NOMO-1 treated with DMSO at 0.1 percent for 48 hours (cell line): ENCODE results near the gene RPTOR.
"Not testable (repeated sequence)": the region's sequence is repeated elsewhere in the genome, so short reads cannot be mapped to it uniquely, and the experiment has no call there.

Source experiments
- DNase-seq: peaks from one replicate; lab custom pipeline; 2025; ENCODE audit not compliant: unreplicated experiment; lab: John Stamatoyannopoulos, UW

RPTOR gene

DNA sequence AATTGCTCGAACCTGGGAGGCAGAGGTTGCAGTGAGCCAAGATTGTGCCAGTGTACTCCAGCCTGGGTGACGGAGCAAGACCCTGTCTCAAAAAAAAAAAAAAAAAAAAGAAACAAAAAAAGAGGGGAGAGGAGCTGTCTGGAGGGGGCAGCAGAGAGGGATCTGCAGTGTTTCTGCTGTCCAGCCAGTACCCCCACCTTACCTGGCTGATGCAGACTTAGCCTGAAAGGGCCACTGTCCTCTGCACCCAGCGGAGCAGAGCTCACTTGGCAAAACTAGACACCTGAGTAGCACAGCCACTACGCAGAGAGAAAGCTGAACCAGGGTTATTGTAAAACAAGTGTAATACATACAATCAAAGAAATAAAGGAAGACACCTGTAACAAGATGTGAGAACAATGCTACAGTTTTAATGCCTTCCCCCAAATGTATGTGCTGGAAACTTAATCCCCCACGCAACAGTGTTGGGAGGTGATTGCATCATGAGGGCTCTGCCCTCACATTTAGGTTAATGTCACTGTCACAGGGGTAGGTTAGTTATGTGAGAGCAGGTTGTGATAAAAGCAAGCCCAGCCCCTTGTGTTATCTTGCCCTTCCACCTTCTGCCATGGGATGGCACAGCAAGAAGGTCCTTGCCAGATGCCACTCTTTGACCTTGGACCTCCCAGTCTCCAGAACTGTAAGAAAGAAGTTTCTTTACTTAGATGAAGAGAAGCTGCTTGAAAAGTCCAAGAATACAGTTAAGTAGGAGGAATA lies 211.2 kb downstream of the RPTOR start:
- no peak for DNase-seq

DNA sequence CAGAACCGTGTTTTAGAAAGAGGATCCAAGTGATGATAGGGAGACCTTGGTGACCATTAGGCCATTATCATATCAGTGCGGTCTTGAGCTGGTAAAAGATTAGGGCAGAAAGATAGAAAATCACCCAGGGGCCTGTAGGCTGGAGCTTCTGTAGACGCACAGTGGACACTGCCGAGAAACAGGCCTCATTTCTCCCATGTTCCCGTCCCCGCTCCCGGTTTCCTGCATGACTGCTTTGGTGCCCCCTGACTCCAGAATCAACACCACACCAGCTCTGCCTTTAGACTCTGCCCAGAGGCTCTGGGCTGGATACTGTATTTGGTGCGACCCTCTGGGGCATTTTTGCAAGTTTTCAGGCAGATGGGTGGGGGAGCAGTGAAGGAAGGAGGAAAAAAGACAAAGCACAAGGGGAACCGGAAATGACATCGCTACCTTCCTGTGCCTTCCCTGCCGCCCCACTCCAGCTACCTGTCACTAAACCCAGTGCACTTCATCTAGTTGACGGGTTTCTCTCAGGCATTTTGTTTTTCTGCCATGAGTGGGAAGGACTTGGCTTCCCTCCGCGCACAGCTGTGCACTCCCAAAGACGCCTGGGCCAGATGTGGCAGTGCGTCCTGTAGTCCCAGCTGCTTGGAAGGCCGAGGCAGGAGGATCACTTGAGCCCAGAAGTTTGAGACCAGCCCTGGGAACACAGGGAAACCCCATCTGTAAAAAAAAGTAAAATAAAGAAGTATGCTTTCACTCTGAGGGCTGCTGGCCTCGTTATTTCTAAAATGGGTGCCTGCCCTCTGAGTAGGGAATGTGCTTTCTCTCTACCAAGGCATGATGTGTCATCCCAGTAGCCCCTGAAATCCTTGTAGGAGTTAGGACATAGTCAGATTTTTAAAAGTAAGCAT lies 214.1 kb downstream of the RPTOR start:
- DNase-seq, result no peak

DNA sequence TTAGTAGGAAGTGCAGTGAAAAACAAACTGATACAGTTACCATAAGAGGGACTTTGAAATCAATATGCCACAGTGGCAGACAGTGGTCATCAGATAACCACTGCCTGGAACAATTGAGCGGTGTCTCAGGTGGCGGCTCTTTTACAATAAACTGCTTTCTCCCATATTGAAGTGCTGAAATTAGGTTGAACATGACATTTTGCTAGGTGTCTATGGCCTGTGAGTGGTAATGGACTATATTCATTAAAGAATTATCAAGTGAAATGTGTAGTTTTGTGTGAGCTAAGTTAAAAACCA lies 214.7 kb downstream of the RPTOR start:
- no peak for DNase-seq

DNA sequence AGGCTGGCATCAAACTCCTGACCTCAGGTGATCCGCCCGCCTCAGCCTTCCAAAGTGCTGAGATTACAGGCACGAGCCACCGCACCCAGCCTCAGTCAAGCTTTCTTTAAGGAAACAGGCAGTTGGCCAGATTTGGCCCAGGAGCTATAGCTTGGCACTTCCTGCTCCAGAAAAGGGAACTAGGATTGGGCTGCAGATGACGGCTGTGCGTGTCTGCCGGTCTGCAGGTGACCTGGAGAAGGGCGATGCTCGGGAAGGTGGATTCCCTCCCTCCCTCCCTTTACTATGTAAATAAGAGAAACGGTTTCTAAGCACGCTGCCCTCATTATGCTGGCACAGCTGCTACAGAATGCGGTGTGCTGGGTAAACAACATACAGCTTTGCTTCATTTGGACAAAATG lies 215.9 kb downstream of the RPTOR start:
- DNase-seq, result peak; percentile 40

DNA sequence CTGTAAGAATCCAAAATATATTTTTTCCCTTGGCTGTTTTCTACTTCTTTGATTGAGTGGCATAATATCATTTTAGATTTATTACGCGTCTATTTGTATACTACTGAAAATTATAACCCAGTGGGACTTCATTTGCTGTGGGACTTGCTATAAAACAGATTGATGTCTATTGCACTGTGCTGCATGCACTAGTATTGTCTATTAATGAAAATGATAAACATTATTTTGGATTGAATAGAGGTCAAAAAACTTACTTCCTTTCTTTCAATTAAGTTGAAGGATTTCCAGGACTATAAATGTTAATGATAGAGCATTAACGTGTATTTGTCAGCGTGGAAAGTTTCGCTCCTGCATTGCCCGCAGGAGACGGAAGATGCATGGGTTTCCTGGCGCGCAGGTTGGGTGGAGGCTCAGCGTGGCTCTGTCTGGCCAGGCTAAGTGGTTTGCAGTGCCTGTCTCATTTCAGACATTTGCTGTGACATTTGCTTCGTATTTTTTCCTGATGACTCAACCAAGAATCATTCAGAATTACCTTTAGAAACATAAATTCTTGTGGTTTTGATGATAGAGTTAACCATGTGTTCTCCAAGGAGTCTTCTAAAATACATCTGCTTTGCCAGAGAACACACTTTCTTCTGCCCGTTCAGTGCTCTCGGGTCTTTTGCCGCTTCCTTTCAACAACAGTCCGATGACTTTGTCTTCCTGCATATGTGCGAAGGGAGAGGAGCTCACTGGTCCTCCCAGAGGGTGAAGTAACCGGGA lies 216.7 kb downstream of the RPTOR start:
- no peak for DNase-seq

DNA sequence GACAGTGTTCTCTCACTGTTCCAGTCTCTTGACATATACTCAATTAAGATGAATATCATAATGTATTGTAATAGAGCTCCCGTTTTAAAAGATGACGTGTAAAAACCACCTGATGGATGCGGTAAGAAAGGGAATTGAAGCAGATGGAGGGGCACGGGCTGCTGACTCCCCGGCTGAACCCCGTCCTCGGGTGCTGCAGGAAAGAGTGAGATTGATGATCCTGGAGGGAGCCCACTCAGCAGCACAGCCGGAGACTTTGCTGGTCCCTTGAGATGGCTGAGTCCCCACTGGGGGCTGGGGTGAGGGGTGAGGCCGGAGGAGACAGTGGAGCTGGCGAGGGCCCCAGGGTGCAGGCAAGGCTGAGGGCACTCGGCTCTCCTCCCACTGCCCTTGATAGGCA lies 217.4 kb downstream of the RPTOR start:
- DNase-seq, result no peak

DNA sequence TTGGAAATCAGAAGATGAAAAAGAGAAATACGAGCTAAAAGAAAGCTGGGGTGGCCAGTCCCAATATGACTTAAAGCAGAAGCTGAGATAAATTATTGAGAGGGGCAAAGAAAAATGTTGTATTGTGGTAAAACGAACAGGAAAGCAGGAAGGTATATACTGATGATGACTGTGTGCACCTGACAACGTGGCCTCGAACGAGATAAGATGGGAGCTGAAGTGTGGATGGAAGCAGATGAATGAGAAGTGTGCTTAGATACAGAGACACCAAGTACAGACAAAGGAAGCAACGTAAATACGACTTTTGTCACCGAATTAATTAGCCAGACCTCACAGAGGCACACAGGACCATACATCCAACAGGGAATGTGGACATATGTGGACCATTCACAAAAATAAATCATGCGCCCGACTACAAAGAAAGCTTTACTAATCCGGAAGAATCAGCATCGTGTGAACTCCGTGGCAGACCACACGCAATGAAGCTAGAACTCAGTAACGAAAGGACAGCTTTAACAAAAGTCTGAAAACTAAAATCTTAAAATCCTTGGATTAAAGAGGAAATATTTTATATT lies 218.7 kb downstream of the RPTOR start:
- DNase-seq, result no peak

DNA sequence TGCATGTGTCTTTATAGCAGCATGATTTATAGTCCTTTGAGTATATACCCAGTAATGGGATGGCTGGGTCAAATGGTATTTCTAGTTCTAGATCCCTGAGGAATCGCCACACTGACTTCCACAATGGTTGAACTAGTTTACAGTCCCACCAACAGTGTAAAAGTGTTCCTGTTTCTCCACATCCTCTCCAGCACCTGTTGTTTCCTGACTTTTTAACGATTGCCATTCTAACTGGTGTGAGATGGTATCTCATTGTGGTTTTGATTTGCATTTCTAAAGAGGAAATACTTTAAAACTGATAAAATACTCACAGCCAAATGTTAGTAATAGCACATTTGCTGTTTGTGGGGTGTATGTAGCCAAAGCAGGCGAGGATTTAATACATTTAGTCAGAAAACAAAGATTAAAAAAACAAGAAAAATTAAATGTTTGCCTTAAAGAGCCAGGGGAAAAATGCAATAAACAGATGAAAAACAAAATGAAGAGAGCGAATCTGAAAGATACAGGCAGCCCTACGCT lies 220.0 kb downstream of the RPTOR start:
- not testable (repeated sequence) for DNase-seq

DNA sequence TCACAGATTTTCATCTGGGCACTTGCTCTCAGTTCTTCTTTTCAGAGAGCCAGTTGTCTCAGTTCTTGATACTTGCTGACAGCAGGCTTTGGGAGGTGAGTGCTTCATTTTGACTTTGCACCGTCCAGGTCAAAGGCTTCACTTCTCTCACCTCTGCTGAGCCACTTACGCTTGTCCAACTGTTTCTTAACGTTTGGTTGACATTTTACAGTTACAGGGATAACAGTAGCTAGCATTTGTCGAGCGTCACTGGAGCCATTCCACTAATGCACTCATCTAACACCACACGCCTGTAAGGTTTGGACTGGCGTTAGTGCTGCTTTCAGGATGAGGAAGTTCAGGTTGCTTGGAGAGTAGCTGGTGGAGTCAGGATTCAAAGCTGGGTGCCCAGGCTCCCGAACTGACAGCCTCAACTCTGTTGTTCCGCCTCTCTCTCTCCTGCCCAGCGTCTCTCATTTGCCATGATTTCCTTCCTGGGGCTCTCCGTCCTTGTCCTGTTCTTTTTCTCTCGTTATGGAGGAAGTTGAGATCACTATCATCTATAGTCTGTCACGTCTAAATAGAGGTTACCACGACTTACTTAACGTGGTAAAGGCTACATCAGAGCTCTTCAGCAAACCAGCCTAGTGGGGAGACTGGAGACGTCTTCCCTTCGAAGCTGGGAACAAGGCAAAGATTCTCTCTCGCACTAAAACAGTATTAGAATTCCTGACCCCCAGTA lies 220.8 kb downstream of the RPTOR start:
- DNase-seq, result no peak

DNA sequence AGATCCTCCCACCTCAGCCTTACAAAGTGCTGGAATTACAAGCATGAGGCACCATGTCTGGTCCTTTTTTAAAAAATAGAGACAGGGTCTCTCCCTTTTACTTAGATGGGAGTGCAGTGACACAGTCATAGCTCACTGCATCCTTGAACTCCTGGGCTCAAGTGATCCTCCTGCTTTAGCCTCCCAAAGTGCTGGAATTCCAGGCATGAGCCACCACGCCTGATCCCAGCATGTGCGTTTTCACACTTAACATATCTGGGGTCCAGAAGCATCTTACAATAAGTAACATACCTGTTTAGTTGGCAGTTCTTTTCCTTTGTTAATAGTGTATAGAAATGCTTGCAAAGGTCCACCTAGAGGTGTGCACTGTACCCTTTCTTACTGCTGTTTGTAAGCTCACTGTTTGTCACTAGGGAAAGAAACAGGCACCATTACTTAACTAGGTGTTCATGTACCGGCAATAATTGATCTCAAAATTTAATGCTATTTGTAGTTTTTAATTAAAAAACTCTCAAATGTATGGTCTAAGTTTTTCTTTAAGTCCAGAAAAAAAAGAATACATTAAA lies 221.7 kb downstream of the RPTOR start:
- no peak for DNase-seq

DNA sequence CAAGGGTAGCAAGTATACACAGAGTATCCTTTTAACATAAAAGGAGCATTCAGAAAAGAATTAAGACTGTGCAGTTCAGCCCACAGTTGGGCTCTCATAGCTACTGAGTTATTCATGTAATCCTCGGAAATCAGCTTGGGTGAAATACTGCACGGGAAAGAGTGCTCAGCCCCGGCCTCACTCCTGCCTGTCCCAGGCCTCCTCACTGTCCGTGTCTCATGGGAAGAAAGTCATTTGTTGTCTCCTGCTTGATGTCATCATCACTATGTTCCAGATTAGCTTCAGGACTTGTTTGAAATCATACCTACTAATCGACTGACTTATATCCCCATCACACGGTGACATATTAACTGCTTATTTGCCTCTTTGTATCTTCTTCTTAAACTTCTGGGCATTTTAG lies 223.8 kb downstream of the RPTOR start:
- DNase-seq, result no peak

DNA sequence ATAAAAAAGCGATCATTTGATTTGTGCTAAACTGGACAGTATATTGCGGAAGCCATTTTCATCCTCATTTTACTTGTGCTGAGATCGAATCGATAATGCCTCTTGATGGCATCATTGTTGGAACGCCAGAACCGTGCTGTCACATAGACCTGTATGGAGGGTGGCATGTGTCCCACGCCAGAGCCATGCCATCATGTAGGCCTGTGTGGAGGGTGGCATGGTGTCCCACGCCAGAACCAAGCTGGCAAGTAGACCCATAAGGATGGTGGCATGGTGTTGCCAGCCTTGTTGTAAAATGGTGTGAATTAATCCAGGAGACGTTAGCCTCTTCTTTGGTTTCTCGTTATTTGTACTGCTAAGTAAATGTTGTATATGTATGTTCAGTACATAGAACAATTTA lies 224.3 kb downstream of the RPTOR start:
- no peak for DNase-seq

DNA sequence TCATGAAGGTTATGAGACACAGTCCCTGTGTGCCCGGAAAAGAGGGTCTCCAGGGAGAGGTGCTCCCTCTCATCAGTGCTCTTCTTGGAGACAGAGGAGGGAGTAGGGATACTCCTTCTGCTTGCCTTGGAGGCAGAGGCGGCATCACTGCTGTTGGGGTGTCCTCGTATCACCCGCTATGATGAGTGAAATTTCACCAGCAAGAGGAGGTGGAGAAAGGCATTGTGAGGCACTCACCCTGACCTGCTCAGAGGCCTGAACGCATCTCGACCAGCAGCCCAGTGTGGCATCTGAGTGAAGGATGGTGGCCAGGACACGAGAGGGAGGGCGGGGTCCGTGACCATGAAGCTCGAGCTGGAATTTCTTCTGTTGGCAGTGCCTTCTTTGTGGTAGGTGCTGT lies 224.9 kb downstream of the RPTOR start:
- no peak for DNase-seq

DNA sequence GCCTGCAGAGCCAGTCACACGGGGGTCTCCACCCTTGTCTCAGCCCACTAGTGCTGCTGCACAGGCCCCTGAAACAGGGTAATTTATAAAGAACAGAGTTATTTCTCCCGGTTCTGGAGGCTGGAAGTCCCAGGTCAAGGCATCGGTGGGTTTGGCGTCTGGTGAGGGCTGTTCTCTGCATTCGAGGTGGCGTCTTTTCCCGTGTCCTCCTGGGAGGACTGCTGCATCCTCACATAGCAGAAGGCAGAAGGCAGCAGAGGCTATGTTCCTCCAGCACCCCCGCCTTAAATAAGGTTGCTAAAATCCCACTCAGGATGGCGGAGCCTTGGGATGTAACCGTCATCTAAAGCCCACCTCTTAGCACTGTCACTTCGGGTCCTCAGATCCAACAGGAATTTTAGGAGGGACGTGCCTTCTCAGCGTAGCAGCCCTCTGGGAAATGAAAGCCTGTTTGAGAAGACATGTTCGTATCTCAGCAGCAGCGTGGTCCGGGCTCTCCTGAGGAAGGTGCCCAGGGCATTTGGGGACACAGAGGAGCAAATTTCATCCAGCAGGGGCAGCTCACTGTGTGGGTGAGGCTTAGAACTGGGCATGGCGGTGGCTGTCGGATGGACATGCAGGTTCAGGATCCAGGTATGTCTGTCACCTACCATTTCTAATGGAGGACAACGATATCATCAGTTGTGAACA lies 225.4 kb downstream of the RPTOR start:
- no peak for DNase-seq

DNA sequence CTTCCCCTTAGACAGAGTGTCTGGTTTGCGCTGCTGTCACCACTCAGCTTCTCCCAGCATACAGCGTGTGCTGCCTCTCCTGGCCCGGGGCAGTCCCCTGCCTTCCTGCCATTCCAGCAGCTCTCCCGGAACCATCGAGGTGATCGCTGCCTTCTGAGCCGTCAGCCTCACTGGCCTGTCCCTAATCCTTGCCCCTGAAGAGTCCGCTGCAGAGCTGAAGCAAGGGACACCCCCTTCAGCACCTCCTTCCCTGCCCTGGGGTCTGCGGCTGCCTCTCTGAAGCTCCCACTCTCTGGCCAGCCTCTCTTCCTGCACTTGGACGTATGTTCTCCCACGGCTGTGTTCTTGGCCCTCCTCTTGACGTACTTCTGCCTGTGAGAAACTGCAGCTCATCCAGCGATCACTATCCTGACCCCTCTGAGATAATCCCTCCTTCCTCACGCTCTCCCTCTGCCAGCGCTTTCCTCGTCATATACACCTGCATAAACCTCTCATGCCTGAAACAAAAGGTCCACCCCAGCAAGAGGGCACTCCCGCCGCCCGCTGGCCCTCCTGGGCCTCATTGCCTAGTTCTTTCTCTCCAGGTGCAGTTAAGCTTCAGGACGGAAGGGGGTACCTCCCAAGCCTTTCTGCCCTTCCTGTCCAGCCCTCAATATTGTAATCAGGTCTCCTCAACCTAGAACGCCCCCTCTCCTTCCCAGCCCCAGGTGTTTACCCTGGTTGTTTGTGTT lies 226.4 kb downstream of the RPTOR start:
- no peak for DNase-seq

DNA sequence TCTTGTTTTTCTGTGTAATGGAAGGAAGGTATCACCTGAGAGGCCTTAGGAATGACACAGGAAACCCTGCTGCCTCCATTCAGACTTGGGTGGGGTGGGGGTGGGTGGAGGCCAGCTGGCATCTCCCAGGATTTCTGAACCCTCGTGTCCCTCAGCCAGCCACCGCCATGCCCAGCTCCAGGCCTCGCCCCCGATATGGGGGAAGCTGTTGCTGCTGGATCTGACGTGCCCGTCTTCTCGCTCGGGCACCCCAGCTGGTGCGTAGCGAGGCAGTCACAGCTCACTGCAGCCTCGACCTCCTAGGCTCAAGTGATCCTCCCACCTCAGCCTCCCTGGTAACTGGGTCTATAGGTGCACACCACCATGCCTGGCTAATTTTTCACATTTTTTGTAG lies 227.0 kb downstream of the RPTOR start:
- DNase-seq, result no peak

DNA sequence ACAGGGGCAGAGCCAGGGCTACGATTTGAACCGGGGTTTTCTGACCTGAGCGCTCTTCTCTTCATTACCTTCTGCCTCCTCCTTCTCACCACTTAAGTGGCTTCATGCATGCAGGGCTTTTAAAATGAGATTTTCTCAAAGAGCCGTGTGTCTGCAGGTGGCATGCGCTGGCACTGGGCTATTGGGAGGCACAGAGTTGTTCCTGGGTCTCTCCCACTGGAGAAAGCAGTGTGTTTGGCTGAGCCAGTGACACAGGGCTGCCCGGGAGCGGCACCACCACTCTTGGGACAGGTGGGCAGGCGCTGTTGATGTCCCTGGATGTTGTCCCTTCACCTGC lies 228.2 kb downstream of the RPTOR start:
- no peak for DNase-seq

DNA sequence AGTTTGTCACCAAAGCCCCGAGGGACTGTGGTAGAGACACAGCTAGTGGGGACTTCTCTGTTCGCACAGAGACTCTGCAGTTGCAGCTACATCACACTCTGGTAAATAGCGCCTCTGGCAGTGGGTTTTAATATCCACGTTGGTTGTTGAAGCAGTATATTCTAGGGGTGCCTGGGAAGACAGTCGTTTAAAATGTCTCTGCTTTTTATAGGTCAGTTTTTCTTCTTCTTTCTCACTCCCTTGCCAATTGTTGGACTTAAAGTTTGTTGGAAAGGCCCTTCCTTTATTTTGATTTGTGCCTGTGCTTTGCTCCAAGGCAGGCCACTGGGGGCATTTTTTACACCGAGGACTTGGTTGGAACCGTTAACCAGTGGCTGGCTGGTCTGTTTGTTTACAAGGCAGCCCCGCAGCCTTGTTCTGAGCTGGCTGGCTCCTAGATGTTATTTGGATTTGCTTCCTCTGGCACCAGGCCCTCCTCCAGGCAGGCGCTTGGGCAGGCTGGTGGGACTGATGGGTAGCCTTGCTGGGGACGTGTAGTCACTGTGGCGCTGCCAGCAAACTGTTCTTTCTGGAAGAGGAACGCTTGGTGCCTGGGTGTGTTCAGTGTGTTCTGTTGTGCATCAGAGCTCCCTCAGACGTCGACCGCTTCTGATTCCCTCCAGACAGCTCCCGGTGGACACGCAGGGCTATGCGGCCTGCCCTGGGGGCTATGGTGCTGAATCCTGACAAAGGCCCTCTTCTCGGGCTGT lies 228.8 kb downstream of the RPTOR start:
- no peak for DNase-seq
